Ishikawa (cell line): ENCODE results near the gene UTF1.

Source experiments
- CEBPB ChIP-seq: IDR thresholded peaks from 2 replicates; pipeline ENCODE4 v1.6.1; 2012
- CREB1 ChIP-seq: IDR thresholded peaks from 2 replicates; pipeline ENCODE4 v1.6.1; 2012; ENCODE audit warnings: low read depth
- EGR1 ChIP-seq: IDR thresholded peaks from 2 replicates; pipeline ENCODE4 v1.6.1; 2012
- EP300 ChIP-seq: IDR thresholded peaks from 2 replicates; pipeline ENCODE4 v1.6.1; 2012; ENCODE audit warnings: borderline replicate concordance
- FOXM1 ChIP-seq: IDR thresholded peaks from 2 replicates; pipeline ENCODE4 v1.6.1; 2012; ENCODE audit warnings: low read depth, borderline replicate concordance
- MAX ChIP-seq: IDR thresholded peaks from 2 replicates; pipeline ENCODE4 v1.6.1; 2012
- NFIC ChIP-seq: IDR thresholded peaks from 2 replicates; pipeline ENCODE4 v1.6.1; 2012
- RAD21 ChIP-seq: IDR thresholded peaks from 2 replicates; pipeline ENCODE4 v1.6.1; 2012; ENCODE audit warnings: low read depth
- TAF1 ChIP-seq: IDR thresholded peaks from 2 replicates; pipeline ENCODE4 v1.6.1; 2012; ENCODE audit warnings: low read depth, mild to moderate bottlenecking
- TCF12 ChIP-seq: IDR thresholded peaks from 2 replicates; pipeline ENCODE4 v1.6.1; 2012; ENCODE audit warnings: low read depth
- TEAD4 ChIP-seq: IDR thresholded peaks from 2 replicates; pipeline ENCODE4 v1.6.1; 2012
- USF1 ChIP-seq: IDR thresholded peaks from 2 replicates; pipeline ENCODE4 v1.6.1; 2012
- YY1 ChIP-seq: IDR thresholded peaks from 2 replicates; pipeline ENCODE4 v1.6.1; 2012; ENCODE audit warnings: low read depth
- ZBTB7A ChIP-seq: IDR thresholded peaks from 2 replicates; pipeline ENCODE4 v1.6.1; 2012; ENCODE audit warnings: low read depth
- TF ChIP-seq, protein P1 (sequence below): IDR thresholded peaks from 2 replicates; pipeline ENCODE4 v1.6.1; 2012; ENCODE audit warnings: low read depth, mild to moderate bottlenecking

UTF1 gene

GRCh38 chr10:133184591-133185244, 45.3 kb upstream of the UTF1 start:
- TF ChIP-seq TAF1 (no peak), NFIC (no peak), EGR1 (no peak), FOXM1 (no peak), TCF12 (no peak), ZBTB7A (no peak)

- no peak for TF ChIP-seq CEBPB
- TF ChIP-seq, protein P1, sequence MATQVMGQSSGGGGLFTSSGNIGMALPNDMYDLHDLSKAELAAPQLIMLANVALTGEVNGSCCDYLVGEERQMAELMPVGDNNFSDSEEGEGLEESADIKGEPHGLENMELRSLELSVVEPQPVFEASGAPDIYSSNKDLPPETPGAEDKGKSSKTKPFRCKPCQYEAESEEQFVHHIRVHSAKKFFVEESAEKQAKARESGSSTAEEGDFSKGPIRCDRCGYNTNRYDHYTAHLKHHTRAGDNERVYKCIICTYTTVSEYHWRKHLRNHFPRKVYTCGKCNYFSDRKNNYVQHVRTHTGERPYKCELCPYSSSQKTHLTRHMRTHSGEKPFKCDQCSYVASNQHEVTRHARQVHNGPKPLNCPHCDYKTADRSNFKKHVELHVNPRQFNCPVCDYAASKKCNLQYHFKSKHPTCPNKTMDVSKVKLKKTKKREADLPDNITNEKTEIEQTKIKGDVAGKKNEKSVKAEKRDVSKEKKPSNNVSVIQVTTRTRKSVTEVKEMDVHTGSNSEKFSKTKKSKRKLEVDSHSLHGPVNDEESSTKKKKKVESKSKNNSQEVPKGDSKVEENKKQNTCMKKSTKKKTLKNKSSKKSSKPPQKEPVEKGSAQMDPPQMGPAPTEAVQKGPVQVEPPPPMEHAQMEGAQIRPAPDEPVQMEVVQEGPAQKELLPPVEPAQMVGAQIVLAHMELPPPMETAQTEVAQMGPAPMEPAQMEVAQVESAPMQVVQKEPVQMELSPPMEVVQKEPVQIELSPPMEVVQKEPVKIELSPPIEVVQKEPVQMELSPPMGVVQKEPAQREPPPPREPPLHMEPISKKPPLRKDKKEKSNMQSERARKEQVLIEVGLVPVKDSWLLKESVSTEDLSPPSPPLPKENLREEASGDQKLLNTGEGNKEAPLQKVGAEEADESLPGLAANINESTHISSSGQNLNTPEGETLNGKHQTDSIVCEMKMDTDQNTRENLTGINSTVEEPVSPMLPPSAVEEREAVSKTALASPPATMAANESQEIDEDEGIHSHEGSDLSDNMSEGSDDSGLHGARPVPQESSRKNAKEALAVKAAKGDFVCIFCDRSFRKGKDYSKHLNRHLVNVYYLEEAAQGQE: no peak
- TF ChIP-seq TCF12: no peak
- TF ChIP-seq RAD21: no peak
- no peak for TF ChIP-seq FOXM1
- no peak for TF ChIP-seq TAF1
- no peak for TF ChIP-seq ZBTB7A
- no peak for TF ChIP-seq CREB1
- no peak for TF ChIP-seq TEAD4
- TF ChIP-seq YY1: no peak
- TF ChIP-seq EP300: no peak
- no peak for TF ChIP-seq NFIC
- no peak for TF ChIP-seq USF1
- TF ChIP-seq MAX: no peak
- no peak for TF ChIP-seq EGR1
These were observed 44.6 kb upstream of the UTF1 start for GRCh38 chr10:133185421-133185820.

- TF ChIP-seq TAF1: no peak
- TF ChIP-seq MAX: no peak
- TF ChIP-seq CEBPB: no peak
- TF ChIP-seq, protein P1: no peak
- TF ChIP-seq USF1: no peak
- TF ChIP-seq FOXM1: no peak
- TF ChIP-seq EGR1: no peak
- TF ChIP-seq ZBTB7A: no peak
- TF ChIP-seq EP300: no peak
These were observed 44.1 kb upstream of the UTF1 start for GRCh38 chr10:133185916-133186315.

- TF ChIP-seq USF1: no peak
- no peak for TF ChIP-seq EGR1
- TF ChIP-seq RAD21: no peak
- TF ChIP-seq TEAD4: no peak
- no peak for TF ChIP-seq FOXM1
- TF ChIP-seq YY1: no peak
- TF ChIP-seq, protein P1: no peak
- TF ChIP-seq TAF1: no peak
- TF ChIP-seq EP300: no peak
- TF ChIP-seq NFIC: no peak
- no peak for TF ChIP-seq ZBTB7A
- no peak for TF ChIP-seq MAX
- no peak for TF ChIP-seq CREB1
- TF ChIP-seq CEBPB: no peak
These were observed 43.5 kb upstream of the UTF1 start for GRCh38 chr10:133186416-133187090.
